Measurements from ENCODE around the gene LRBA. TPM values are rescaled to one million over a fixed set of nuclear protein-coding genes. Genes with fewer than 3 reads are reported as not detected.

The LRBA gene
- total and polyA plus RNA-seq, 2 donors (not counting 3 experiments of a cell fraction or from before 2014, with no cell fraction given): 18.0 to 35.1 TPM

DNA sequence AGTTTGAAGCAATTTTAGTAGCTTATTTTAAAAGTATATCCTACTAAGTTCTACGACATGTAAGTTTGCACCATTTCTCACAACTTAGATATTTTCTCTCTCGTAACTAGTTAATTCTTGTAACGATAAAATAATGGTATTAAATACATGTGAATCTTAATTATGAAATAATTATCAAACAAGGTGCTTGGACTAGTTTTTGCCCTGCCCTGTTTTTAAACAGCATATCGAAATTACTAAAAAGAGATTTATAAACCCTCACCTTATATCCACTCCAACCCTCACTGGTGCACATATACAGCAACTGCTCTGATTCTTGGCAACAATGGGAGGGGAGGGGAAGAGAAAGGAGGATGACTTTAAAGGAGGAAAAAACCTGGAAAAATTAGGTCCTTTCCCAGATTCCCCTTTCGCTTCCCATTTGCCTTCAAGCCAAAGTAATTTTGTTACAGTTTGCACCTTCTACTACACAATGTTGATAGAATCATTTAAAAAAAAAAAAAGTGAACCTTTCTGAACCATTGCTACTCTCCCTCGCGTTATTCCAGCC, 434.0 kb downstream of the LRBA start:
- no peak overlapping the region for H3K4me2 ChIP-seq (ENCODE audit: insufficient read depth, low read length)

More for the DNA sequence above, 434.0 kb downstream of the LRBA start:
- Histone ChIP-seq H3K27ac (ENCODE audit: insufficient read depth, low read depth, low read length) (no peak overlapping the region), H3K4me1 (ENCODE audit: control insufficient read depth, extremely low read depth, insufficient read depth, low read length) (no peaks in the 10 kb centered on the region), H3K9ac (replicated peaks; ENCODE audit: extremely low read depth, insufficient read depth, low read length) (no peak overlapping the region), H3K79me2 (ENCODE audit: control insufficient read depth, insufficient read depth, low read length) (no peaks in the 10 kb centered on the region), H4K20me1 (replicated peaks; ENCODE audit: control insufficient read depth, extremely low read depth, insufficient read depth, low read length) (no peaks in the 10 kb centered on the region), H3K36me3 (ENCODE audit: control insufficient read depth in 2 of 2, extremely low read depth in 1 of 2, insufficient read depth in 2 of 2, low read length in 2 of 2) (no peaks in the 10 kb centered on the region), H3K9me1 (replicated peaks; ENCODE audit: control insufficient read depth, extremely low read depth, insufficient read depth, low read length) (no peaks in the 10 kb centered on the region), H3K27me3 (ENCODE audit: control insufficient read depth in 2 of 2, insufficient read depth in 2 of 2, low read length in 2 of 2) (no peaks in the 10 kb centered on the region), H2AFZ (ENCODE audit: low read depth, low read length) (no peak overlapping the region), H3K4me3 (replicated peaks in 1 of 3; ENCODE audit: insufficient read depth in 1 of 3, low read depth in 1 of 3, low read length in 3 of 3) (no peak overlapping the region), H3K9me3 (replicated peaks; ENCODE audit: control insufficient read depth, insufficient read depth, low read length) (no peaks in the 10 kb centered on the region)
- ChIA-PET POLR2A (no interaction called here), CTCF (interaction anchor here (1.0 kb wide), 1 partner anchor 286 kb away, joined by 3 read pairs; no protein-coding TSS in a partner anchor)
- BruUV-seq (replicated peaks): no TSS peak
- FAIRE-seq: no peak
- DNase-seq (ENCODE audit: low read depth, low spot score): no peak
- TF ChIP-seq, protein P1, sequence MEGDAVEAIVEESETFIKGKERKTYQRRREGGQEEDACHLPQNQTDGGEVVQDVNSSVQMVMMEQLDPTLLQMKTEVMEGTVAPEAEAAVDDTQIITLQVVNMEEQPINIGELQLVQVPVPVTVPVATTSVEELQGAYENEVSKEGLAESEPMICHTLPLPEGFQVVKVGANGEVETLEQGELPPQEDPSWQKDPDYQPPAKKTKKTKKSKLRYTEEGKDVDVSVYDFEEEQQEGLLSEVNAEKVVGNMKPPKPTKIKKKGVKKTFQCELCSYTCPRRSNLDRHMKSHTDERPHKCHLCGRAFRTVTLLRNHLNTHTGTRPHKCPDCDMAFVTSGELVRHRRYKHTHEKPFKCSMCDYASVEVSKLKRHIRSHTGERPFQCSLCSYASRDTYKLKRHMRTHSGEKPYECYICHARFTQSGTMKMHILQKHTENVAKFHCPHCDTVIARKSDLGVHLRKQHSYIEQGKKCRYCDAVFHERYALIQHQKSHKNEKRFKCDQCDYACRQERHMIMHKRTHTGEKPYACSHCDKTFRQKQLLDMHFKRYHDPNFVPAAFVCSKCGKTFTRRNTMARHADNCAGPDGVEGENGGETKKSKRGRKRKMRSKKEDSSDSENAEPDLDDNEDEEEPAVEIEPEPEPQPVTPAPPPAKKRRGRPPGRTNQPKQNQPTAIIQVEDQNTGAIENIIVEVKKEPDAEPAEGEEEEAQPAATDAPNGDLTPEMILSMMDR (IDR thresholded peaks at IDR 0.05; ENCODE audit: extremely low read depth in 1 of 2, insufficient read depth in 1 of 2, low read depth in 1 of 2, low read length in 2 of 2): no peak
- TF ChIP-seq POLR2A (IDR thresholded peaks at IDR 0.05; ENCODE audit: low read depth, low read length) (no peak), FOS (IDR thresholded peaks at IDR 0.05; ENCODE audit: borderline replicate concordance, insufficient read depth, low read length) (no peak), MYC (IDR thresholded peaks at IDR 0.05; ENCODE audit: low read depth, low read length) (no peak), POLR2AphosphoS5 (IDR thresholded peaks at IDR 0.05; ENCODE audit: insufficient read depth, low read depth, low read length) (no peak), GATA2 (IDR thresholded peaks at IDR 0.05; ENCODE audit: insufficient read depth, insufficient read length, low read depth, low read length) (no peak), EZH2 (IDR thresholded peaks at IDR 0.05; ENCODE audit: borderline replicate concordance, low read depth, low read length, severe bottlenecking) (no peak), JUN (IDR thresholded peaks at IDR 0.05; ENCODE audit: borderline replicate concordance, insufficient read depth, insufficient read length, low read depth) (no peak)
- TF ChIP-seq, protein P2, sequence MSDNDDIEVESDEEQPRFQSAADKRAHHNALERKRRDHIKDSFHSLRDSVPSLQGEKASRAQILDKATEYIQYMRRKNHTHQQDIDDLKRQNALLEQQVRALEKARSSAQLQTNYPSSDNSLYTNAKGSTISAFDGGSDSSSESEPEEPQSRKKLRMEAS (IDR thresholded peaks at IDR 0.05; ENCODE audit: insufficient read depth, insufficient read length): no peak
- intact Hi-C loops (cut with micrococcal nuclease): loop anchor here (5.0 kb wide), 2 partner anchors 274 to 584 kb away; no protein-coding TSS in a partner anchor
- dilution Hi-C loops (cut with MboI; ENCODE audit: extremely low pct_ligation_motif_present, low sequenced_read_pairs): no loop called here
